GM06990 (cell line): ENCODE measurements around the gene ACER2.

ENCODE experiments used
- DNase-seq: peaks from one replicate; pipeline ENCODE4 v3.0.0-alpha.2; 2011; ENCODE audit not compliant: insufficient read length; ENCODE audit errors: extremely low read depth
- H3K27me3 ChIP-seq: replicated peaks from 2 replicates; pipeline ENCODE4 v1.6.0; 2011; ENCODE audit warnings: low read length; ENCODE audit not compliant: control insufficient read depth, insufficient read depth
- H3K36me3 ChIP-seq: 2 replicates; pipeline ENCODE4 v1.5.1; 2011; ENCODE audit warnings: low read length; ENCODE audit not compliant: control insufficient read depth, insufficient read depth
- H3K4me3 ChIP-seq: replicated peaks from 2 replicates; pipeline ENCODE4 v1.5.1; 2011; ENCODE audit warnings: low read depth, mild to moderate bottlenecking, control low read depth, low read length
- CTCF ChIP-seq: IDR thresholded peaks from 2 replicates; pipeline ENCODE4 v1.5.1; 2011; ENCODE audit warnings: low read length, control low read depth, mild to moderate bottlenecking, inconsistent platforms; ENCODE audit not compliant: insufficient read depth, poor library complexity, severe bottlenecking

Gene ACER2

GRCh38 chr9:19496321-19497050 lies 87.7 kb downstream of the ACER2 start:
- no peaks in the 10 kb centered on the region for H3K27me3 ChIP-seq
- TF ChIP-seq CTCF = no peak
- no peak for DNase-seq
- no peak overlapping the region for H3K4me3 ChIP-seq
- H3K36me3 ChIP-seq = no peaks in the 10 kb centered on the region

- H3K36me3 ChIP-seq = no peaks in the 10 kb centered on the region
- no peak overlapping the region for H3K4me3 ChIP-seq
- no peak for TF ChIP-seq CTCF
- H3K27me3 ChIP-seq = no peaks in the 10 kb centered on the region
- DNase-seq = no peak
Observed at GRCh38 chr9:19497276-19497675, 88.5 kb downstream of the ACER2 start.

GRCh38 chr9:19498015-19498414 lies 89.2 kb downstream of the ACER2 start:
- Histone ChIP-seq H3K4me3 (no peak overlapping the region), H3K27me3 (no peaks in the 10 kb centered on the region), H3K36me3 (no peaks in the 10 kb centered on the region)
- TF ChIP-seq CTCF = no peak
- DNase-seq = no peak
